Stimulated activated CD8-positive, alpha-beta memory T cell treated with anti-CD3 and anti-CD28 coated beads, Interleukin-4, amount 100 ng/mL, for 24 hours (primary cell): ENCODE data around the gene MLLT6.
"Not testable (repeated sequence)": the region's sequence is repeated elsewhere in the genome, so short reads cannot be mapped to it uniquely, and the experiment has no call there.

Experiments used
- DNase-seq: peaks from one replicate; pipeline ENCODE4 v3.0.0-alpha.2; 2020; ENCODE audit warnings: low read depth

Gene MLLT6

GRCh38 chr17:38726145-38726544 is 21.1 kb downstream of the MLLT6 start:
- not testable (repeated sequence) for DNase-seq

- DNase-seq = peak; percentile 71
Measured at GRCh38 chr17:38727736-38728135, 22.7 kb downstream of the MLLT6 start.

- no peak for DNase-seq
Measured at GRCh38 chr17:38728290-38728831, 23.3 kb downstream of the MLLT6 start.

- no peak for DNase-seq
Measured at GRCh38 chr17:38729368-38729885, 24.4 kb downstream of the MLLT6 start.

GRCh38 chr17:38729886-38730525 is 24.9 kb downstream of the MLLT6 start, which contains the start of gene CISD3:
Gene CISD3 (plus strand): TSS chr17:38730341. CDS start chr17:38730359, 18 bp downstream.
- DNase-seq = peak; percentile 84

GRCh38 chr17:38730526-38731379 is 25.7 kb downstream of the MLLT6 start:
- DNase-seq = no peak

GRCh38 chr17:38731526-38732294 is 26.6 kb downstream of the MLLT6 start:
- no peak for DNase-seq

GRCh38 chr17:38732376-38733281 is 27.6 kb downstream of the MLLT6 start:
- no peak for DNase-seq

- DNase-seq = no peak
Measured at GRCh38 chr17:38733282-38733981, 28.4 kb downstream of the MLLT6 start.

GRCh38 chr17:38733982-38734973 is 29.2 kb downstream of the MLLT6 start:
- DNase-seq = no peak

GRCh38 chr17:38735161-38735997 is 30.3 kb downstream of the MLLT6 start:
- peak; percentile 68 for DNase-seq

- DNase-seq = no peak
Measured at GRCh38 chr17:38738007-38738662, 33.1 kb downstream of the MLLT6 start.

- DNase-seq = no peak
Measured at GRCh38 chr17:38738686-38739085, 33.6 kb downstream of the MLLT6 start.

GRCh38 chr17:38739305-38739704 is 34.2 kb downstream of the MLLT6 start:
- DNase-seq = no peak

- no peak for DNase-seq
Measured at GRCh38 chr17:38740044-38740443, 35.0 kb downstream of the MLLT6 start.

- DNase-seq = no peak
Measured at GRCh38 chr17:38740806-38741205, 35.7 kb downstream of the MLLT6 start.

GRCh38 chr17:38741461-38741860 is 36.4 kb downstream of the MLLT6 start:
- DNase-seq = no peak
